H1 (cell line): ENCODE results near the gene RHO. TPM values are rescaled to one million over a fixed set of nuclear protein-coding genes. Genes with fewer than 3 reads are reported as not detected.

Source experiments
- CTCF ChIA-PET: fragments of 300-600 bp; sonication (Branson Sonifier 250); formaldehyde crosslinking; loops from one replicate; lab custom pipeline; 2021; ENCODE audit not compliant: partially characterized antibody; lab: Charles Lee
- POLR2A ChIA-PET: fragments of 300-600 bp; sonication (Branson Sonifier 250); formaldehyde crosslinking; loops from one replicate; lab custom pipeline; 2021; ENCODE audit warnings: inconsistent platforms; ENCODE audit not compliant: partially characterized antibody; lab: Charles Lee
- DNase-seq, 2 experiments: peaks; one replicate each; pipeline versions ENCODE4 v3.0.0 to v3.0.0-alpha.2; 2010 to 2022; ENCODE audit warnings: low spot score in 2 of 2, low read depth in 1 of 2, mixed read lengths in 1 of 2
- FAIRE-seq: peaks from 2 replicates; lab custom pipeline; 2011; peaks lifted over from hg19 to GRCh38; lab: Jason Lieb, UNC
- H2AFZ ChIP-seq: 2 replicates; pipeline ENCODE4 v1.8.1; 2012; ENCODE audit warnings: low read length, inconsistent platforms
- H2AK5ac ChIP-seq: 2 replicates; pipeline ENCODE4 v1.6.1; 2013; ENCODE audit warnings: low read depth, low read length
- H2BK120ac ChIP-seq: replicated peaks from 2 replicates; pipeline ENCODE3; 2013; ENCODE audit warnings: low read depth, low read length, inconsistent platforms
- H2BK12ac ChIP-seq: 2 replicates; pipeline ENCODE4 v1.6.1; 2013; ENCODE audit warnings: low read depth, low read length
- H2BK15ac ChIP-seq: 2 replicates; pipeline ENCODE4 v1.6.1; 2013; ENCODE audit warnings: low read length
- H2BK20ac ChIP-seq: 2 replicates; pipeline ENCODE4 v1.6.1; 2013; ENCODE audit warnings: low read length
- H2BK5ac ChIP-seq: 2 replicates; pipeline ENCODE4 v1.6.1; 2013; ENCODE audit warnings: low read depth, low read length
- H3K14ac ChIP-seq: 2 replicates; pipeline ENCODE4 v1.6.1; 2013; ENCODE audit warnings: inconsistent platforms; ENCODE audit not compliant: insufficient read length
- H3K18ac ChIP-seq: 2 replicates; pipeline ENCODE4 v1.6.1; 2013; ENCODE audit warnings: low read length; ENCODE audit errors: extremely low read depth
- H3K23ac ChIP-seq: 2 replicates; pipeline ENCODE4 v1.6.1; 2013; ENCODE audit warnings: inconsistent platforms; ENCODE audit not compliant: insufficient read length
- H3K23me2 ChIP-seq: 2 replicates; pipeline ENCODE4 v1.6.1; 2013; ENCODE audit warnings: low read depth, low read length
- H3K27ac ChIP-seq: 2 replicates; pipeline ENCODE4 v1.6.1; 2011; ENCODE audit warnings: low read depth, low read length, inconsistent platforms
- H3K27me3 ChIP-seq, 4 experiments: replicated peaks in 1 of 4; 1 replicate in 1 of 4; 2 replicates in 3 of 4; pipeline versions ENCODE4 v1.6.1 to v1.8.1; 2011 to 2013; ENCODE audit warnings: low read length in 3 of 4, mild to moderate bottlenecking in 3 of 4, inconsistent platforms in 2 of 4, mixed read lengths in 2 of 4, moderate library complexity in 1 of 4; ENCODE audit not compliant: control insufficient read depth in 3 of 4, insufficient read depth in 3 of 4; ENCODE audit errors: extremely low read depth in 1 of 4
- H3K36me3 ChIP-seq, 4 experiments: 2 replicates each; pipeline versions ENCODE4 v1.6.1 to v1.8.1; 2011 to 2013; ENCODE audit warnings: mild to moderate bottlenecking in 4 of 4, low read length in 3 of 4, moderate library complexity in 2 of 4, control low read depth in 1 of 4, inconsistent platforms in 1 of 4; ENCODE audit not compliant: insufficient read depth in 4 of 4, control insufficient read depth in 2 of 4
- H3K4ac ChIP-seq: replicated peaks from 2 replicates; pipeline ENCODE3; 2013; ENCODE audit warnings: low read length, low read depth, mixed read lengths, inconsistent platforms; ENCODE audit not compliant: insufficient read length
- H3K4me1 ChIP-seq, 4 experiments: replicated peaks in 1 of 4; 1 replicate in 1 of 4; 2 replicates in 3 of 4; pipeline versions ENCODE4 v1.6.1 to v1.8.1; 2011 to 2013; ENCODE audit warnings: low read length in 3 of 4, inconsistent platforms in 2 of 4, mixed read lengths in 1 of 4; ENCODE audit not compliant: insufficient read depth in 4 of 4, control insufficient read depth in 3 of 4
- H3K4me2 ChIP-seq, 2 experiments: 2 replicates each; pipeline versions ENCODE4 v1.6.1 to v1.8.1; 2011 to 2013; ENCODE audit warnings: low read depth in 2 of 2, low read length in 2 of 2, control low read depth in 1 of 2, inconsistent platforms in 1 of 2, mild to moderate bottlenecking in 1 of 2; ENCODE audit not compliant: insufficient read depth in 1 of 2
- H3K4me3 ChIP-seq, 4 experiments: fragments of 200-600, 300-600 bp in 1 of 4; sonication (generic), shearing (Covaris generic), sonication (Bioruptor Twin) in 1 of 4; 2 replicates each; pipeline versions ENCODE4 v1.5.1 to v1.8.1; 2011 to 2016; ENCODE audit warnings: low read length in 4 of 4, low read depth in 3 of 4, control low read depth in 2 of 4, inconsistent platforms in 2 of 4, mild to moderate bottlenecking in 2 of 4, mixed read lengths in 1 of 4, moderate library complexity in 1 of 4; ENCODE audit not compliant: insufficient read depth in 2 of 4; ENCODE audit errors: extremely low read depth in 1 of 4
- H3K56ac ChIP-seq: replicated peaks from 2 replicates; pipeline ENCODE3; 2013; ENCODE audit warnings: low read depth, mild to moderate bottlenecking, mixed read lengths, low read length, inconsistent platforms; ENCODE audit not compliant: insufficient read length
- H3K79me1 ChIP-seq: 2 replicates; pipeline ENCODE4 v1.6.1; 2013; ENCODE audit warnings: low read depth, low read length, control low read depth
- H3K79me2 ChIP-seq, 2 experiments: 2 replicates each; pipeline versions ENCODE4 v1.6.1 to v1.8.1; 2012 to 2013; ENCODE audit warnings: low read length in 2 of 2, mild to moderate bottlenecking in 2 of 2, inconsistent platforms in 1 of 2; ENCODE audit not compliant: insufficient read depth in 2 of 2, control insufficient read depth in 1 of 2
- H3K9ac ChIP-seq, 4 experiments: replicated peaks in 1 of 4; 1 replicate in 1 of 4; 2 replicates in 3 of 4; pipeline versions ENCODE4 v1.6.1 to v1.8.1; 2011 to 2013; ENCODE audit warnings: low read depth in 3 of 4, low read length in 3 of 4, control low read depth in 2 of 4, mild to moderate bottlenecking in 2 of 4, moderate library complexity in 2 of 4, inconsistent platforms in 1 of 4; ENCODE audit errors: extremely low read depth in 1 of 4
- H3K9me3 ChIP-seq, 2 experiments: 2 replicates each; pipeline versions ENCODE4 v1.6.1 to v1.8.1; 2012 to 2013; ENCODE audit warnings: mild to moderate bottlenecking in 2 of 2, moderate library complexity in 2 of 2, control low read depth in 1 of 2, inconsistent platforms in 1 of 2, low read depth in 1 of 2, low read length in 1 of 2, mixed read lengths in 1 of 2; ENCODE audit not compliant: insufficient read depth in 2 of 2
- H4K20me1 ChIP-seq, 2 experiments: replicated peaks in 1 of 2; 2 replicates each; pipeline versions ENCODE3 to v1.8.1; 2011 to 2013; ENCODE audit warnings: inconsistent platforms in 2 of 2, low read length in 2 of 2, mild to moderate bottlenecking in 1 of 2; ENCODE audit not compliant: insufficient read depth in 2 of 2, control insufficient read depth in 1 of 2
- H4K5ac ChIP-seq: 2 replicates; pipeline ENCODE4 v1.6.1; 2013; ENCODE audit warnings: low read length, low read depth, mixed read lengths, inconsistent platforms; ENCODE audit not compliant: insufficient read length
- H4K8ac ChIP-seq: 2 replicates; pipeline ENCODE4 v1.8.0; 2013; ENCODE audit warnings: mild to moderate bottlenecking, moderate library complexity, low read length, inconsistent platforms; ENCODE audit not compliant: insufficient read depth; ENCODE audit errors: extremely low read depth
- H4K91ac ChIP-seq: replicated peaks from 2 replicates; pipeline ENCODE3; 2013; ENCODE audit warnings: low read length, mixed read lengths, inconsistent platforms; ENCODE audit not compliant: insufficient read length
- CTBP2 ChIP-seq: IDR thresholded peaks from 2 replicates; pipeline ENCODE4 v1.7.0; 2011; ENCODE audit warnings: borderline replicate concordance, mild to moderate bottlenecking, moderate library complexity, mixed read lengths, low read length; ENCODE audit not compliant: insufficient read depth, insufficient read length
- TEAD4 ChIP-seq: IDR thresholded peaks from 2 replicates; pipeline ENCODE4 v1.6.1; 2012; ENCODE audit warnings: low read depth, low read length, inconsistent platforms, mixed read lengths
- WGBS, 2 experiments: shearing (Covaris generic) in 1 of 2; methylation state at CpG; one replicate each; pipeline versions ENCODE4 v1.1.6 to v1.1.7; 2013 to 2015; ENCODE audit warnings: low lambda C conversion rate in 2 of 2, mixed read lengths in 2 of 2, inconsistent platforms in 1 of 2, low coverage in 1 of 2, missing lambda C conversion rate in 1 of 2; ENCODE audit not compliant: insufficient replicate concordance in 2 of 2, insufficient coverage in 1 of 2, insufficient read length in 1 of 2; ENCODE audit errors: extremely low coverage in 1 of 2, missing lambda C conversion rate in 1 of 2; 5-methylcytosine and 5-hydroxymethylcytosine counted together
- polyA plus RNA-seq, 7 experiments: library from polyadenylated mRNA; depleted of rRNA in 3 of 7; stranded (reverse) in 5 of 7; unstranded in 2 of 7; fragments of >200 nt in 5 of 7; fragments of 200-250 nt in 2 of 7; gene quantifications; 1 replicate in 5 of 7; 2 replicates in 1 of 7; 4 replicates in 1 of 7; pipeline versions ENCODE4 v1.2.1 to v1.2.3, GENCODE V29; 2011 to 2013; ENCODE audit warnings: missing spikeins in 2 of 7, mixed read lengths in 2 of 7
- total RNA-seq: library from RNA; stranded (reverse); fragmentation: NEBNext Ultra II Directional; extraction: Animal tissue kit (Norgen Biotek cat#: 25700); gene quantifications from 2 replicates; pipeline ENCODE4 v1.2.1, GENCODE V29; 2021

The RHO gene
- total and polyA plus RNA-seq, 2 of the 8 experiments (the other 6 are each of a cell fraction or from before 2014, with no cell fraction given) = not detected

DNA sequence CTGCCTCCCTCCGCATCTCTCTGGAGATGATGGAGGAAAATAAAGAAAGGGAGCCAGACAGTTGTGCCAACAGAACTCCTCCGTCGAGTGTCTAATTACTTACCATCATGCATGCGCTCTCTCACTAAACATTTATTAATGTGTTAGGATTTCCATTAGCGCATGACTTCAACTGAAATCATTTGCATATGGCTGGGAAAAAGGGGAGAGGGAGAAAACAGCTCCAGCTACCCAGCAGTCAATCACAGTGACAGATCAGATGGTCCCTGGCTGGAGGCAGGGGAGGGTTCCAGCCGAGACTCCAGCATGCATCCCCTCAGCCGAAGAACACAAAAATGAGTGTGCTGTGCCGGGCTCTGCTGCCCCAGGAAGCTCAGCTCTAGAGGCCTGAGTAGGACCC, 6.8 kb upstream of the RHO start:
- H3K79me2 ChIP-seq = no peaks in the 10 kb centered on the region
- no peak overlapping the region for H3K56ac ChIP-seq
- no peak overlapping the region for H3K27ac ChIP-seq
- H2BK120ac ChIP-seq = no peak overlapping the region
- H3K4me3 ChIP-seq = no peak overlapping the region
- H2BK5ac ChIP-seq = no peak overlapping the region
- FAIRE-seq (no peak), DNase-seq (no peak)
- H4K5ac ChIP-seq = no peak overlapping the region
- no peak overlapping the region for H4K91ac ChIP-seq
- no peak overlapping the region for H2AFZ ChIP-seq
- H3K23me2 ChIP-seq = no peaks in the 10 kb centered on the region
- no peak overlapping the region for H3K4ac ChIP-seq
- no peak overlapping the region for H2AK5ac ChIP-seq
- H2BK15ac ChIP-seq = no peak overlapping the region
- no peak overlapping the region for H3K9ac ChIP-seq
- no peaks in the 10 kb centered on the region for H3K9me3 ChIP-seq
- no peak overlapping the region for H4K8ac ChIP-seq
- H3K4me1 ChIP-seq = peaks cover 0 to 5% (median under 1%) of the 10 kb centered on the region in 4 experiments; a peak in 3 of 7 replicates
- no peak overlapping the region for H2BK20ac ChIP-seq
- no peak overlapping the region for H3K14ac ChIP-seq
- no peak overlapping the region for H3K4me2 ChIP-seq
- H4K20me1 ChIP-seq = no peaks in the 10 kb centered on the region
- CTCF ChIA-PET = interaction anchor here (1.3 to 2.4 kb wide), 3 partner anchors 10 to 84 kb away, joined by 3 to 7 read pairs (median 4); no protein-coding TSS in a partner anchor
- H3K18ac ChIP-seq = no peak overlapping the region
- no peak overlapping the region for H2BK12ac ChIP-seq
- POLR2A ChIA-PET = interaction anchor here (1.2 to 1.6 kb wide), 2 partner anchors 13 to 205 kb away, joined by 4 to 7 read pairs; a partner anchor contains a TSS
- no peaks in the 10 kb centered on the region for H3K36me3 ChIP-seq
- H3K27me3 ChIP-seq = no peaks in the 10 kb centered on the region
- WGBS, 2 experiments = 84% methylated on average over 8 of the region's 8 CpGs; no CpG with 5 or more reads in 1 of the 2 experiments
- no peak overlapping the region for H3K23ac ChIP-seq
- H3K79me1 ChIP-seq = no peaks in the 10 kb centered on the region
- TF ChIP-seq TEAD4 = no peak
- TF ChIP-seq CTBP2 = no peak
